ENCODE data around the gene SRSF10. TPM values are rescaled to one million over a fixed set of nuclear protein-coding genes. Genes with fewer than 3 reads are reported as not detected.

Gene SRSF10
- total and polyA plus RNA-seq, 9 of the 15 experiments (the other 6 are each of a cell fraction or from before 2014, with no cell fraction given) = 154 to 264 (median 205) TPM

- TF ChIP-seq CREB3 (tag; conservative IDR thresholded peaks at IDR 0.05; ENCODE audit: low read depth) (no peak), MEF2A (IDR thresholded peaks at IDR 0.05; ENCODE audit: control insufficient read depth, low read depth, low read length) (no peak), ZSCAN32 (CRISPR knock-in tag; IDR thresholded peaks at IDR 0.05) (no peak; the same call in 1 of the 2 replicates), TCF7L2 (IDR thresholded peaks at IDR 0.05; ENCODE audit: low read depth, low read length) (no peak), TAF1 (IDR thresholded peaks at IDR 0.05; ENCODE audit: control insufficient read depth, extremely low read depth, insufficient read depth, low read length, severe bottlenecking) (no peak), RBM39 (optimal IDR thresholded peaks at IDR 0.05; ENCODE audit: low read depth, low read length) (no peak), GATAD2B (IDR thresholded peaks at IDR 0.05; ENCODE audit: borderline replicate concordance) (no peak), MAFG (tag; conservative IDR thresholded peaks at IDR 0.05) (no peak), SMC3 (conservative IDR thresholded peaks at IDR 0.05; ENCODE audit: insufficient read depth, low read depth, low read length) (no peak), MLLT1 (IDR thresholded peaks at IDR 0.05) (peak; percentile 60 to 72; a peak in 3 of 4 replicates), CBX3 (IDR thresholded peaks at IDR 0.05; ENCODE audit: borderline replicate concordance in 1 of 2, low read length in 2 of 2) (no peak), SMARCA5 (IDR thresholded peaks at IDR 0.05) (no peak), OTX1 (CRISPR knock-in tag; IDR thresholded peaks at IDR 0.05) (peak; percentile 61; the same call in 1 of the 2 replicates), GABPA (tag; conservative IDR thresholded peaks at IDR 0.05; ENCODE audit: low read depth) (peak; percentile 9; the same call in 1 of the 2 replicates), TEAD2 (tag; IDR thresholded peaks at IDR 0.05) (no peak), CREB1 (IDR thresholded peaks at IDR 0.05) (no peak), CREB1 (CRISPR knock-in tag; IDR thresholded peaks at IDR 0.05) (no peak), MCM7 (IDR thresholded peaks at IDR 0.05) (0 out of 4 replicates have a peak, but pooled peaks of 1 of the 2 experiments have one; percentile 27), CGGBP1 (CRISPR knock-in tag; IDR thresholded peaks at IDR 0.05) (no peak), HLTF (IDR thresholded peaks at IDR 0.05) (0 out of 2 replicates have a peak, but pooled peaks have one; percentile 70), ZNF764 (CRISPR knock-in tag; IDR thresholded peaks at IDR 0.05; ENCODE audit: low read depth) (no peak), EZH2 (IDR thresholded peaks at IDR 0.05; ENCODE audit: borderline replicate concordance, low read depth, low read length) (no peak), JUND (IDR thresholded peaks at IDR 0.05; ENCODE audit: borderline replicate concordance, low read depth, low read length) (no peak), JUND (tag; IDR thresholded peaks at IDR 0.05; ENCODE audit: borderline replicate concordance, low read depth, low read length) (no peak), MEIS2 (IDR thresholded peaks at IDR 0.05; ENCODE audit: partially characterized antibody) (peak; percentile 93), NCOA4 (IDR thresholded peaks at IDR 0.05; ENCODE audit: partially characterized antibody) (peak; percentile 7), SIX5 (IDR thresholded peaks at IDR 0.05; ENCODE audit: borderline replicate concordance in 1 of 2, insufficient read depth in 1 of 2, low read depth in 1 of 2, low read length in 2 of 2) (no peak)
Observed at GRCh38 chr1:23979387-23979880, 693 bp downstream of the SRSF10 start (continued).

Measured in K562 (cell line).